HepG2 (cell line): Measurements from ENCODE around the gene DRAP1. TPM values are rescaled to one million over a fixed set of nuclear protein-coding genes. Genes with fewer than 3 reads are reported as not detected.

Experiments used
- ATAC-seq: fragments of 200-7000 bp; cut with Tn5 transposase; 3 replicates; pipeline ENCODE4 v1.9.1; 2020; ENCODE audit warnings: mild to moderate bottlenecking, moderate library complexity
- BruUV-seq: library from RNA; stranded (reverse); fragments of 400-500 nt; replicated peaks from 2 replicates; lab custom pipeline; 2021; lab: Mats Ljungman, UMichigan
- CTCF ChIA-PET: fragments of 300-600 bp; formaldehyde crosslinking; extraction: SDS; loops from one replicate; lab custom pipeline; 2021; ENCODE audit warnings: low total read pairs, inconsistent platforms, low intra/inter-chr PET ratio; lab: Yijun Ruan, JAX
- POLR2A ChIA-PET: fragments of 350-600 bp; sonication (Branson Sonifier 250); formaldehyde crosslinking; loops from one replicate; lab custom pipeline; 2020; ENCODE audit warnings: antibody characterized with exemption, inconsistent platforms; lab: Yijun Ruan, JAX
- DNase-seq: peaks from one replicate; pipeline ENCODE4 v3.0.0-alpha.2; 2015; ENCODE audit warnings: low spot score
- FAIRE-seq: peaks from 3 replicates; lab custom pipeline; 2011; peaks lifted over from hg19 to GRCh38; lab: Jason Lieb, UNC
- H2AFZ ChIP-seq: one replicate; pipeline ENCODE4 v1.6.1; 2011; ENCODE audit warnings: low read length, inconsistent platforms
- H3K27ac ChIP-seq: fragments of 300-600 bp; 3 replicates; pipeline ENCODE4 v1.8.0; 2011; ENCODE audit warnings: mixed run types, mild to moderate bottlenecking, mixed read lengths, low read length, inconsistent platforms; ENCODE audit not compliant: insufficient read depth; ENCODE audit errors: extremely low read length
- H3K27me3 ChIP-seq, 2 experiments: fragments of 200-600 bp in 1 of 2; 2 replicates in 1 of 2; 3 replicates in 1 of 2; pipeline versions ENCODE4 v1.6.0 to v1.8.0; 2011; ENCODE audit warnings: low read length in 2 of 2, mild to moderate bottlenecking in 2 of 2, moderate library complexity in 2 of 2, inconsistent platforms in 1 of 2; ENCODE audit not compliant: insufficient read depth in 2 of 2, control insufficient read depth in 1 of 2
- H3K36me3 ChIP-seq, 2 experiments: fragments of 200-600 bp in 1 of 2; replicated peaks in 1 of 2; 2 replicates in 1 of 2; 3 replicates in 1 of 2; pipeline versions ENCODE4 v1.5.1 to v1.8.0; 2011; ENCODE audit warnings: low read length in 2 of 2, inconsistent platforms in 1 of 2; ENCODE audit not compliant: insufficient read depth in 2 of 2, control insufficient read depth in 1 of 2
- H3K4me1 ChIP-seq: 2 replicates; pipeline ENCODE4 v1.5.1; 2012; ENCODE audit warnings: low read length, inconsistent platforms; ENCODE audit not compliant: insufficient read depth
- H3K4me2 ChIP-seq: 2 replicates; pipeline ENCODE4 v1.6.0; 2011; ENCODE audit warnings: low read depth, low read length, inconsistent platforms
- H3K4me3 ChIP-seq, 3 experiments: fragments of 200-600 bp in 1 of 3; sonication (generic), shearing (Covaris generic) in 1 of 3; replicated peaks in 1 of 3; 2 replicates each; pipeline ENCODE4 v1.5.1; 2011 to 2016; ENCODE audit warnings: low read length in 3 of 3, inconsistent platforms in 2 of 3, low read depth in 2 of 3, mild to moderate bottlenecking in 2 of 3, control low read depth in 1 of 3, mixed read lengths in 1 of 3; ENCODE audit not compliant: insufficient read depth in 1 of 3
- H3K79me2 ChIP-seq: one replicate; pipeline ENCODE4 v1.6.1; 2011; ENCODE audit warnings: low read length, inconsistent platforms; ENCODE audit not compliant: insufficient read depth
- H3K9ac ChIP-seq: 2 replicates; pipeline ENCODE4 v1.6.0; 2011; ENCODE audit warnings: mild to moderate bottlenecking, low read depth, low read length, inconsistent platforms; ENCODE audit not compliant: insufficient read depth
- H3K9me3 ChIP-seq: 2 replicates; pipeline ENCODE4 v1.5.1; 2012; ENCODE audit warnings: mild to moderate bottlenecking, low read length
- H4K20me1 ChIP-seq: 2 replicates; pipeline ENCODE4 v1.6.0; 2011; ENCODE audit warnings: inconsistent platforms, mild to moderate bottlenecking, low read length, moderate library complexity; ENCODE audit not compliant: insufficient read depth
- AGO2 ChIP-seq: fragments of 200-400 bp; formaldehyde crosslinking; optimal IDR thresholded peaks from 2 replicates; pipeline ENCODE3; 2017; ENCODE audit warnings: mild to moderate bottlenecking, low read depth, low read length, moderate library complexity
- ARNTL ChIP-seq: sonication (generic); formaldehyde crosslinking; IDR thresholded peaks from 2 replicates; pipeline ENCODE4 v1.4.0; 2020; ENCODE audit warnings: mild to moderate bottlenecking, missing genetic modification reagents
- HNRNPUL1 ChIP-seq: fragments of 200-400 bp; formaldehyde crosslinking; IDR thresholded peaks from 2 replicates; pipeline ENCODE4 v1.6.1; 2017; ENCODE audit warnings: low read depth, mild to moderate bottlenecking, low read length, moderate library complexity
- KAT7 ChIP-seq: IDR thresholded peaks from 2 replicates; pipeline ENCODE4 v1.6.1; 2018; ENCODE audit warnings: borderline replicate concordance, missing compliant biosample characterization
- KLF15 ChIP-seq: sonication (generic); formaldehyde crosslinking; IDR thresholded peaks from 2 replicates; pipeline ENCODE4 v1.8.1; 2023; ENCODE audit warnings: borderline replicate concordance, mild to moderate bottlenecking, inconsistent platforms, missing genetic modification reagents, mixed read lengths
- NR2C2 ChIP-seq: sonication (generic); formaldehyde crosslinking; IDR thresholded peaks from 2 replicates; pipeline ENCODE4 v1.4.0; 2020; ENCODE audit warnings: missing genetic modification reagents, mild to moderate bottlenecking, moderate library complexity, borderline replicate concordance
- PCBP1 ChIP-seq: fragments of 200-400 bp; formaldehyde crosslinking; IDR thresholded peaks from 2 replicates; pipeline ENCODE4 v1.6.1; 2017; ENCODE audit warnings: mild to moderate bottlenecking, low read depth, low read length, borderline replicate concordance
- SP1 ChIP-seq, 2 experiments: fragments of 450-650 bp in 1 of 2; sonication (generic) in 1 of 2; formaldehyde crosslinking in 1 of 2; IDR thresholded peaks; 2 replicates each; pipeline versions ENCODE4 v1.4.0 to v1.6.1; 2016 to 2020; ENCODE audit warnings: missing genetic modification reagents in 1 of 2
- STAG1 ChIP-seq: sonication (generic); formaldehyde crosslinking; IDR thresholded peaks from 2 replicates; pipeline ENCODE4 v1.4.0; 2020; ENCODE audit warnings: missing genetic modification reagents
- ZFYVE20 ChIP-seq: sonication (generic); formaldehyde crosslinking; IDR thresholded peaks from 2 replicates; pipeline ENCODE4 v1.8.0; 2023; ENCODE audit warnings: low read depth, mild to moderate bottlenecking, moderate library complexity, missing genetic modification reagents, borderline replicate concordance
- ZNF264 ChIP-seq: sonication (generic); formaldehyde crosslinking; IDR thresholded peaks from 2 replicates; pipeline ENCODE4 v1.4.0; 2020; ENCODE audit warnings: missing genetic modification reagents
- ZNF3 ChIP-seq: IDR thresholded peaks from 2 replicates; pipeline ENCODE4 v1.7.0; 2017; ENCODE audit warnings: inconsistent platforms
- ZNF331 ChIP-seq: sonication (generic); formaldehyde crosslinking; IDR thresholded peaks from 2 replicates; pipeline ENCODE4 v1.4.0; 2020; ENCODE audit warnings: missing genetic modification reagents
- ZNF362 ChIP-seq: sonication (generic); formaldehyde crosslinking; IDR thresholded peaks from 2 replicates; pipeline ENCODE4 v1.4.0; 2020; ENCODE audit warnings: missing genetic modification reagents, mild to moderate bottlenecking, borderline replicate concordance
- WGBS: methylation state at CpG from one replicate; pipeline ENCODE4 v1.1.6; 2017; ENCODE audit warnings: low lambda C conversion rate; 5-methylcytosine and 5-hydroxymethylcytosine counted together
- in situ Hi-C: cut with HindIII; loops from 2 replicates; pipeline ENCODE4 v1.10.0; 2017; ENCODE audit warnings: low pct_unique_long_range_greater_than_20kb; ENCODE audit not compliant: extremely low pct_ligation_motif_present
- intact Hi-C: fragments of 100-400 bp; cut with micrococcal nuclease; formaldehyde crosslinking; loops from one replicate; pipeline ENCODE4 v1.10.0; 2022; ENCODE audit not compliant: unreplicated experiment
- polyA plus RNA-seq, 8 experiments: library from polyadenylated mRNA; depleted of rRNA in 3 of 8; stranded (reverse) in 7 of 8; unstranded in 1 of 8; fragments of >200 nt; fragmentation: Illumina TruSeq in 4 of 8; extraction: Trizol in 4 of 8; gene quantifications; 2 replicates each; pipeline versions ENCODE4 v1.2.1 to v1.2.3, GENCODE V29; 2011 to 2016; ENCODE audit warnings: low read depth in 4 of 8, missing spikeins in 1 of 8, mixed read lengths in 1 of 8; ENCODE audit not compliant: insufficient read depth in 1 of 8
- total RNA-seq, 5 experiments: library from RNA; depleted of rRNA; stranded (reverse); fragments of >200 nt; fragmentation: Illumina TruSeq; extraction: Trizol; gene quantifications; 2 replicates each; pipeline ENCODE4 v1.2.3, GENCODE V29; 2016; ENCODE audit warnings: low read depth in 1 of 5

The DRAP1 gene
- total and polyA plus RNA-seq, 2 of the 13 experiments (the other 11 are each of a cell fraction or from before 2014, with no cell fraction given): 46.8 to 52.3 TPM

- no peak for ATAC-seq
- no peaks in the 10 kb centered on the region for H3K27me3 ChIP-seq
- no peaks in the 10 kb centered on the region for H3K9me3 ChIP-seq
- H3K4me1 ChIP-seq: peaks cover 33% of the 10 kb centered on the region
- ChIA-PET POLR2A (no interaction called here), CTCF (no interaction called here)
- FAIRE-seq: no peak
- H4K20me1 ChIP-seq: no peaks in the 10 kb centered on the region
- no peak overlapping the region for H2AFZ ChIP-seq
- intact Hi-C loops: no loop called here
- H3K4me2 ChIP-seq: peak overlapping the region; percentile 93
- H3K9ac ChIP-seq: no peak overlapping the region
- H3K4me3 ChIP-seq: no peak overlapping the region
- H3K27ac ChIP-seq: no peak overlapping the region
- DNase-seq: no peak
- no peak for TF ChIP-seq HNRNPUL1
- TF ChIP-seq KLF15 (CRISPR knock-in tag): no peak
- no peak for TF ChIP-seq ZNF362
- no peak for TF ChIP-seq STAG1
- TF ChIP-seq PCBP1: no peak
- no peak for TF ChIP-seq AGO2
- no peak for TF ChIP-seq NR2C2
- no peak for TF ChIP-seq ZNF264 (CRISPR knock-in tag)
- no peak for TF ChIP-seq KAT7 (CRISPR knock-in tag)
- TF ChIP-seq SP1 (IDR thresholded peaks at IDR 0.05): no peak
- TF ChIP-seq SP1 (CRISPR knock-in tag; IDR thresholded peaks at IDR 0.05): no peak
- no peak for TF ChIP-seq ZNF3
- TF ChIP-seq ZFYVE20 (CRISPR knock-in tag): no peak
- TF ChIP-seq ZNF331 (CRISPR knock-in tag): no peak
- no peak for TF ChIP-seq ARNTL (CRISPR knock-in tag)
- WGBS: 95% methylated on average over 7 of the region's 12 CpGs
- BruUV-seq: no TSS peak
- in situ Hi-C loops: no loop called here
- peaks cover 11% of the 10 kb centered on the region for H3K79me2 ChIP-seq
- no peaks in the 10 kb centered on the region; a peak in 1 of 5 replicates for H3K36me3 ChIP-seq
Observed at GRCh38 chr11:65921033-65921555, 1.9 kb downstream of the DRAP1 start.
